ENCODE measurements around the gene ABCC11. TPM values are rescaled to one million over a fixed set of nuclear protein-coding genes. Genes with fewer than 3 reads are reported as not detected.

Gene ABCC11
- total and polyA plus RNA-seq, 2 of the 13 experiments (the other 11 are each of a cell fraction or from before 2014, with no cell fraction given): 1.0 to 1.4 TPM

DNA sequence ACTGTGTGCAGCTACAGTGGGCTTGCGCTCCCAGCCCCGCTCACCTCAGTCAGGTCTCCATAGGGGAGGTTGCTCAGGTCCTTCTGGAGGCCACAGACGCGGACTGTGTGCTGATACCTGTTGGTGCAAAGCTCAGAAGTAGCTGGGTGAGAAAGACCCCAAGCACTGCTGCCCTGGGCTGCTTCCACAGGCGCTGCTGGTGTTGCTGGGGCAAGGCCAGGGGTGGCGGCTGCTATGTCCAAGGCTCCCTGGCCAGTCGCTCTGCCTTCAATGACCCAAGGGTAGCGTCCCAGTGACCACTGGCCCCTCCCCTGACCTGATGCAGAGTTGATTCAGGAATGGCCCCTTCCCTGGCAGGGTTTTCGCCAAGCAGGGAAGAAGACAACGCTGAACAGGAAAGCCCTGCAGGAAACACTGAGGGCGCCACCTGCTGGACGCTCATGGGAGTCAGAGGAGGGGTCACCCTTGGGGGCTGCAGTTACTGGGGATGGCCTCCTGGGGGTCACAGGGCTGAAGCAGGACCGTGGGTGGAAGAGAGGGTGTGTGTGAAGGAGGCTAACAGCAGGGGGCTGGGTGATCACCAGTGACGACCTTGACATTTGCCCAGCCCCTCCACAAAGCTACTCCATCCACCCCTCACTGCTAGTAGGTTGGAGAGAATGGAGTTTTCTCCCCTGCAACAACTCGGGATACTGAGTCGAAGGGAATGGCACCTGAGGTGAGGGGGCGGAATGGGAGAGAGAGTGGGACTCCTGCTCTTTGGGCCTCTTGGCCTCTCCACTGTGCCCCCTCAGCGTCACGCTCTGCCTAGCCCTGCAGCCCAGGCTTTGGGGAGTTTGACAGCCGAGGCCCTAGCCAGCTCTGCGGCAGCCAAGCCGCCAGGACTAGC, 129.9 kb downstream of the ABCC11 start (continued):
- TF ChIP-seq EHMT2 (IDR thresholded peaks at IDR 0.05; ENCODE audit: borderline replicate concordance, low read depth, low read length) (no peak), ZNF180 (CRISPR knock-in tag; IDR thresholded peaks at IDR 0.05; ENCODE audit: borderline replicate concordance, low read depth) (no peak), HNF4A (CRISPR knock-in tag; IDR thresholded peaks at IDR 0.05) (peak; percentile 2; the same call in 1 of the 2 replicates), ZNF598 (CRISPR knock-in tag; IDR thresholded peaks at IDR 0.05; ENCODE audit: borderline replicate concordance) (0 out of 2 replicates have a peak, but pooled peaks have one; percentile 40), ZNF772 (CRISPR knock-in tag; IDR thresholded peaks at IDR 0.05) (0 out of 2 replicates have a peak, but pooled peaks have one; percentile 34), POGZ (CRISPR knock-in tag; IDR thresholded peaks at IDR 0.05) (0 out of 2 replicates have a peak, but pooled peaks have one; percentile 14), KDM5B (CRISPR knock-in tag; IDR thresholded peaks at IDR 0.05; ENCODE audit: borderline replicate concordance) (peak; percentile 40), ZNF891 (CRISPR knock-in tag; IDR thresholded peaks at IDR 0.05) (peak; percentile 74), ETV5 (CRISPR knock-in tag; IDR thresholded peaks at IDR 0.05; ENCODE audit: borderline replicate concordance) (peak; percentile 20; the same call in 1 of the 2 replicates), YY1 (IDR thresholded peaks at IDR 0.05; ENCODE audit: insufficient read depth, insufficient replicate concordance, low read depth, low read length) (peak; percentile 20), HOXA7 (CRISPR knock-in tag; IDR thresholded peaks at IDR 0.05) (no peak), SOX5 (CRISPR knock-in tag; IDR thresholded peaks at IDR 0.05; ENCODE audit: borderline replicate concordance) (0 out of 2 replicates have a peak, but pooled peaks have one; percentile 10), REPIN1 (CRISPR knock-in tag; IDR thresholded peaks at IDR 0.05; ENCODE audit: borderline replicate concordance, low read depth) (0 out of 2 replicates have a peak, but pooled peaks have one; percentile 47)
- TF ChIP-seq, protein P1, sequence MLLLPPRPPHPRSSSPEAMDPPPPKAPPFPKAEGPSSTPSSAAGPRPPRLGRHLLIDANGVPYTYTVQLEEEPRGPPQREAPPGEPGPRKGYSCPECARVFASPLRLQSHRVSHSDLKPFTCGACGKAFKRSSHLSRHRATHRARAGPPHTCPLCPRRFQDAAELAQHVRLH (CRISPR knock-in tag; IDR thresholded peaks at IDR 0.05; ENCODE audit: borderline replicate concordance, low read depth): 0 out of 2 replicates have a peak, but pooled peaks have one; percentile 24
- TF ChIP-seq, protein P2, sequence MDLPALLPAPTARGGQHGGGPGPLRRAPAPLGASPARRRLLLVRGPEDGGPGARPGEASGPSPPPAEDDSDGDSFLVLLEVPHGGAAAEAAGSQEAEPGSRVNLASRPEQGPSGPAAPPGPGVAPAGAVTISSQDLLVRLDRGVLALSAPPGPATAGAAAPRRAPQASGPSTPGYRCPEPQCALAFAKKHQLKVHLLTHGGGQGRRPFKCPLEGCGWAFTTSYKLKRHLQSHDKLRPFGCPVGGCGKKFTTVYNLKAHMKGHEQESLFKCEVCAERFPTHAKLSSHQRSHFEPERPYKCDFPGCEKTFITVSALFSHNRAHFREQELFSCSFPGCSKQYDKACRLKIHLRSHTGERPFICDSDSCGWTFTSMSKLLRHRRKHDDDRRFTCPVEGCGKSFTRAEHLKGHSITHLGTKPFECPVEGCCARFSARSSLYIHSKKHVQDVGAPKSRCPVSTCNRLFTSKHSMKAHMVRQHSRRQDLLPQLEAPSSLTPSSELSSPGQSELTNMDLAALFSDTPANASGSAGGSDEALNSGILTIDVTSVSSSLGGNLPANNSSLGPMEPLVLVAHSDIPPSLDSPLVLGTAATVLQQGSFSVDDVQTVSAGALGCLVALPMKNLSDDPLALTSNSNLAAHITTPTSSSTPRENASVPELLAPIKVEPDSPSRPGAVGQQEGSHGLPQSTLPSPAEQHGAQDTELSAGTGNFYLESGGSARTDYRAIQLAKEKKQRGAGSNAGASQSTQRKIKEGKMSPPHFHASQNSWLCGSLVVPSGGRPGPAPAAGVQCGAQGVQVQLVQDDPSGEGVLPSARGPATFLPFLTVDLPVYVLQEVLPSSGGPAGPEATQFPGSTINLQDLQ (CRISPR knock-in tag; IDR thresholded peaks at IDR 0.05): 0 out of 2 replicates have a peak, but pooled peaks have one; percentile 30
- TF ChIP-seq, protein P3, sequence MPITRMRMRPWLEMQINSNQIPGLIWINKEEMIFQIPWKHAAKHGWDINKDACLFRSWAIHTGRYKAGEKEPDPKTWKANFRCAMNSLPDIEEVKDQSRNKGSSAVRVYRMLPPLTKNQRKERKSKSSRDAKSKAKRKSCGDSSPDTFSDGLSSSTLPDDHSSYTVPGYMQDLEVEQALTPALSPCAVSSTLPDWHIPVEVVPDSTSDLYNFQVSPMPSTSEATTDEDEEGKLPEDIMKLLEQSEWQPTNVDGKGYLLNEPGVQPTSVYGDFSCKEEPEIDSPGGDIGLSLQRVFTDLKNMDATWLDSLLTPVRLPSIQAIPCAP (CRISPR knock-in tag; IDR thresholded peaks at IDR 0.05; ENCODE audit: low read depth): no peak
- TF ChIP-seq, protein P4, sequence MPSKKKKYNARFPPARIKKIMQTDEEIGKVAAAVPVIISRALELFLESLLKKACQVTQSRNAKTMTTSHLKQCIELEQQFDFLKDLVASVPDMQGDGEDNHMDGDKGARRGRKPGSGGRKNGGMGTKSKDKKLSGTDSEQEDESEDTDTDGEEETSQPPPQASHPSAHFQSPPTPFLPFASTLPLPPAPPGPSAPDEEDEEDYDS (CRISPR knock-in tag; IDR thresholded peaks at IDR 0.05): 0 out of 2 replicates have a peak, but pooled peaks have one; percentile 18
- TF ChIP-seq, protein P5, sequence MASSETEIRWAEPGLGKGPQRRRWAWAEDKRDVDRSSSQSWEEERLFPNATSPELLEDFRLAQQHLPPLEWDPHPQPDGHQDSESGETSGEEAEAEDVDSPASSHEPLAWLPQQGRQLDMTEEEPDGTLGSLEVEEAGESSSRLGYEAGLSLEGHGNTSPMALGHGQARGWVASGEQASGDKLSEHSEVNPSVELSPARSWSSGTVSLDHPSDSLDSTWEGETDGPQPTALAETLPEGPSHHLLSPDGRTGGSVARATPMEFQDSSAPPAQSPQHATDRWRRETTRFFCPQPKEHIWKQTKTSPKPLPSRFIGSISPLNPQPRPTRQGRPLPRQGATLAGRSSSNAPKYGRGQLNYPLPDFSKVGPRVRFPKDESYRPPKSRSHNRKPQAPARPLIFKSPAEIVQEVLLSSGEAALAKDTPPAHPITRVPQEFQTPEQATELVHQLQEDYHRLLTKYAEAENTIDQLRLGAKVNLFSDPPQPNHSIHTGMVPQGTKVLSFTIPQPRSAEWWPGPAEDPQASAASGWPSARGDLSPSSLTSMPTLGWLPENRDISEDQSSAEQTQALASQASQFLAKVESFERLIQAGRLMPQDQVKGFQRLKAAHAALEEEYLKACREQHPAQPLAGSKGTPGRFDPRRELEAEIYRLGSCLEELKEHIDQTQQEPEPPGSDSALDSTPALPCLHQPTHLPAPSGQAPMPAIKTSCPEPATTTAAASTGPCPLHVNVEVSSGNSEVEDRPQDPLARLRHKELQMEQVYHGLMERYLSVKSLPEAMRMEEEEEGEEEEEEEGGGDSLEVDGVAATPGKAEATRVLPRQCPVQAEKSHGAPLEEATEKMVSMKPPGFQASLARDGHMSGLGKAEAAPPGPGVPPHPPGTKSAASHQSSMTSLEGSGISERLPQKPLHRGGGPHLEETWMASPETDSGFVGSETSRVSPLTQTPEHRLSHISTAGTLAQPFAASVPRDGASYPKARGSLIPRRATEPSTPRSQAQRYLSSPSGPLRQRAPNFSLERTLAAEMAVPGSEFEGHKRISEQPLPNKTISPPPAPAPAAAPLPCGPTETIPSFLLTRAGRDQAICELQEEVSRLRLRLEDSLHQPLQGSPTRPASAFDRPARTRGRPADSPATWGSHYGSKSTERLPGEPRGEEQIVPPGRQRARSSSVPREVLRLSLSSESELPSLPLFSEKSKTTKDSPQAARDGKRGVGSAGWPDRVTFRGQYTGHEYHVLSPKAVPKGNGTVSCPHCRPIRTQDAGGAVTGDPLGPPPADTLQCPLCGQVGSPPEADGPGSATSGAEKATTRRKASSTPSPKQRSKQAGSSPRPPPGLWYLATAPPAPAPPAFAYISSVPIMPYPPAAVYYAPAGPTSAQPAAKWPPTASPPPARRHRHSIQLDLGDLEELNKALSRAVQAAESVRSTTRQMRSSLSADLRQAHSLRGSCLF (CRISPR knock-in tag; IDR thresholded peaks at IDR 0.05; ENCODE audit: borderline replicate concordance): no peak

All from HepG2 (cell line).